HG03439 (cell line): Measurements from ENCODE around the gene RER1.

ENCODE experiments used
- ATAC-seq: cut with Tn5 transposase; IDR thresholded peaks from one replicate; pipeline ENCODE4 v1.9.1; 2021; ENCODE audit warnings: mild to moderate bottlenecking, moderate library complexity; ENCODE audit not compliant: unreplicated experiment

The RER1 gene

GRCh38 chr1:2388004-2388913 lies 3.4 kb upstream of the RER1 start:
- ATAC-seq, result no peak

GRCh38 chr1:2389644-2390043 lies 2.0 kb upstream of the RER1 start:
- no peak for ATAC-seq

GRCh38 chr1:2391931-2392509 lies 379 bp downstream of the RER1 start:
- ATAC-seq, result no peak

GRCh38 chr1:2392686-2393085 lies 1.0 kb downstream of the RER1 start:
- no peak for ATAC-seq

GRCh38 chr1:2393471-2393877 lies 1.8 kb downstream of the RER1 start:
- no peak for ATAC-seq

GRCh38 chr1:2394220-2394619 lies 2.6 kb downstream of the RER1 start:
- no peak for ATAC-seq

- no peak for ATAC-seq
Measured at GRCh38 chr1:2394761-2395160, 3.1 kb downstream of the RER1 start.

GRCh38 chr1:2395245-2395644 lies 3.6 kb downstream of the RER1 start:
- no peak for ATAC-seq

GRCh38 chr1:2396059-2396458 lies 4.4 kb downstream of the RER1 start:
- no peak for ATAC-seq

- ATAC-seq, result no peak
Measured at GRCh38 chr1:2396476-2396875, 4.8 kb downstream of the RER1 start.

- ATAC-seq, result no peak
Measured at GRCh38 chr1:2397007-2397679, 5.5 kb downstream of the RER1 start.

- ATAC-seq, result no peak
Measured at GRCh38 chr1:2398871-2399270, 7.2 kb downstream of the RER1 start.

- ATAC-seq, result no peak
Measured at GRCh38 chr1:2399890-2400575, 8.4 kb downstream of the RER1 start.

- ATAC-seq, result no peak
Measured at GRCh38 chr1:2400576-2400909, 8.9 kb downstream of the RER1 start.

GRCh38 chr1:2400950-2401649 lies 9.5 kb downstream of the RER1 start:
- no peak for ATAC-seq

- no peak for ATAC-seq
Measured at GRCh38 chr1:2402420-2402819, 10.8 kb downstream of the RER1 start.

- ATAC-seq, result no peak
Measured at GRCh38 chr1:2403273-2403672, 11.6 kb downstream of the RER1 start.

- ATAC-seq, result no peak
Measured at GRCh38 chr1:2404142-2404889, 12.7 kb downstream of the RER1 start.

GRCh38 chr1:2404890-2405511 lies 13.4 kb downstream of the RER1 start:
- no peak for ATAC-seq
